Esophagus squamous epithelium (tissue), 5 donors: ENCODE measurements around the gene GTF3C1. TPM values are rescaled to one million over a fixed set of nuclear protein-coding genes. Genes with fewer than 3 reads are reported as not detected.

ENCODE experiments used
- DNase-seq: peaks from one replicate; lab custom pipeline; 2025; lab: John Stamatoyannopoulos, UW
- H3K27ac ChIP-seq, 4 donors: fragments of 200-600 bp; sonication (generic); one replicate each; pipeline ENCODE4 v1.5.1; 2016 to 2019; ENCODE audit warnings: mild to moderate bottlenecking in 1 of 4
- H3K27me3 ChIP-seq, 4 donors: fragments of 200-600 bp; sonication (generic); 1 replicate in 3 of 4; 2 replicates in 1 of 4; pipeline versions ENCODE4 v1.5.1 to v1.6.0; 2017 to 2021; ENCODE audit warnings: antibody characterized with exemption in 1 of 4
- H3K36me3 ChIP-seq, 3 donors: fragments of 200-600 bp; sonication (generic); one replicate each; pipeline ENCODE4 v1.5.1; 2016 to 2019
- H3K4me1 ChIP-seq, 3 donors: fragments of 200-600 bp; sonication (generic); one replicate each; pipeline ENCODE4 v1.5.1; 2017 to 2019
- H3K4me3 ChIP-seq, 4 donors: fragments of 200-600 bp; sonication (generic); 1 replicate in 3 of 4; 2 replicates in 1 of 4; pipeline ENCODE4 v1.5.1; 2016 to 2019; ENCODE audit warnings: mild to moderate bottlenecking in 2 of 4, moderate library complexity in 1 of 4
- H3K9me3 ChIP-seq, 3 donors: fragments of 200-600 bp; sonication (generic); one replicate each; pipeline ENCODE4 v1.5.1; 2016 to 2019
- CTCF ChIP-seq, 6 experiments: fragments of 450-650 bp in 4 of 6; fragments of 200-600 bp in 2 of 6; sonication (generic) in 2 of 6; IDR thresholded peaks; one replicate each; pipeline ENCODE4 v1.5.1; 2016 to 2019; ENCODE audit warnings: antibody characterized with exemption in 6 of 6, mild to moderate bottlenecking in 4 of 6, moderate library complexity in 4 of 6
- POLR2A ChIP-seq, 4 donors: fragments of 450-650 bp; IDR thresholded peaks; one replicate each; pipeline ENCODE4 v1.6.1; 2017; ENCODE audit warnings: antibody characterized with exemption in 4 of 4, mild to moderate bottlenecking in 4 of 4, moderate library complexity in 3 of 4
- WGBS, 2 donors: methylation state at CpG; one replicate each; pipeline ENCODE4 v1.1.5; 2018; 5-methylcytosine and 5-hydroxymethylcytosine counted together
- intact Hi-C: fragments of 100-400 bp; cut with DNase I; formaldehyde crosslinking; loops from one replicate; pipeline ENCODE4 v1.15.0; 2022
- total RNA-seq, 4 donors: library from RNA; depleted of rRNA; stranded (reverse); fragments of >200 nt; gene quantifications; one replicate each; pipeline ENCODE4 v1.1.0, GENCODE V29; 2016
- donor health status: DM: yes; HTN: yes; CAD: no.

Gene GTF3C1
- total RNA-seq, 4 donors from 2014 or later: 76.5 to 171 (median 84.9) TPM

- intact Hi-C loops: no loop called here
- H3K27me3 ChIP-seq: no peaks in the 10 kb centered on the region
- peaks cover 0 to 3% (median 0%) of the 10 kb centered on the region in 3 donors for H3K4me1 ChIP-seq
- H3K27ac ChIP-seq: no peak overlapping the region
- no peak for DNase-seq
- TF ChIP-seq POLR2A (IDR thresholded peaks at IDR 0.05) (no peak), CTCF (IDR thresholded peaks at IDR 0.05) (no peak)
- peaks cover 0 to 7% (median 0%) of the 10 kb centered on the region in 3 donors for H3K36me3 ChIP-seq
- WGBS, 2 donors: 68 to 73% methylated on average over 6 of the region's 6 CpGs
- H3K4me3 ChIP-seq: no peak overlapping the region
- no peaks in the 10 kb centered on the region for H3K9me3 ChIP-seq
Observed at GRCh38 chr16:27566417-27566816, 16.7 kb upstream of the GTF3C1 start.

- Histone ChIP-seq H3K27ac (no peak overlapping the region), H3K4me3 (no peak overlapping the region), H3K36me3 (peaks cover 0 to 7% (median 0%) of the 10 kb centered on the region in 3 donors), H3K27me3 (no peaks in the 10 kb centered on the region), H3K4me1 (peaks cover 0 to 14% (median 0%) of the 10 kb centered on the region in 3 donors), H3K9me3 (no peaks in the 10 kb centered on the region)
- 83 to 94% methylated on average over 5 of the region's 5 CpGs for WGBS, 2 donors
- TF ChIP-seq POLR2A (IDR thresholded peaks at IDR 0.05) (no peak), CTCF (IDR thresholded peaks at IDR 0.05) (no peak)
- DNase-seq: no peak
- intact Hi-C loops: no loop called here
Observed at GRCh38 chr16:27564224-27564623, 14.5 kb upstream of the GTF3C1 start.

GRCh38 chr16:27561216-27561615 lies 11.5 kb upstream of the GTF3C1 start:
- no peak for DNase-seq
- TF ChIP-seq POLR2A (IDR thresholded peaks at IDR 0.05) (no peak), CTCF (IDR thresholded peaks at IDR 0.05) (no peak)
- no peak overlapping the region for H3K27ac ChIP-seq
- H3K4me1 ChIP-seq: peaks cover 0 to 14% (median 0%) of the 10 kb centered on the region in 3 donors
- H3K4me3 ChIP-seq: no peak overlapping the region
- no peaks in the 10 kb centered on the region for H3K9me3 ChIP-seq
- 90 to 94% methylated on average over 6 to 7 of the region's 8 CpGs for WGBS, 2 donors
- intact Hi-C loops: no loop called here
- H3K27me3 ChIP-seq: no peaks in the 10 kb centered on the region
- peaks cover 0 to 13% (median 0%) of the 10 kb centered on the region in 3 donors for H3K36me3 ChIP-seq

- intact Hi-C loops: no loop called here
- peaks cover 0 to 14% (median 0%) of the 10 kb centered on the region in 3 donors for H3K4me1 ChIP-seq
- no peak overlapping the region for H3K27ac ChIP-seq
- WGBS, 2 donors: 73 to 80% methylated on average over 1 of the region's 1 CpG
- no peaks in the 10 kb centered on the region for H3K27me3 ChIP-seq
- no peak for TF ChIP-seq CTCF (IDR thresholded peaks at IDR 0.05)
- no peak for TF ChIP-seq POLR2A (IDR thresholded peaks at IDR 0.05)
- H3K4me3 ChIP-seq: no peak overlapping the region
- no peak for DNase-seq
- H3K9me3 ChIP-seq: no peaks in the 10 kb centered on the region
- peaks cover 0 to 13% (median 0%) of the 10 kb centered on the region in 3 donors for H3K36me3 ChIP-seq
Observed at GRCh38 chr16:27558932-27559331, 9.2 kb upstream of the GTF3C1 start.

DNA sequence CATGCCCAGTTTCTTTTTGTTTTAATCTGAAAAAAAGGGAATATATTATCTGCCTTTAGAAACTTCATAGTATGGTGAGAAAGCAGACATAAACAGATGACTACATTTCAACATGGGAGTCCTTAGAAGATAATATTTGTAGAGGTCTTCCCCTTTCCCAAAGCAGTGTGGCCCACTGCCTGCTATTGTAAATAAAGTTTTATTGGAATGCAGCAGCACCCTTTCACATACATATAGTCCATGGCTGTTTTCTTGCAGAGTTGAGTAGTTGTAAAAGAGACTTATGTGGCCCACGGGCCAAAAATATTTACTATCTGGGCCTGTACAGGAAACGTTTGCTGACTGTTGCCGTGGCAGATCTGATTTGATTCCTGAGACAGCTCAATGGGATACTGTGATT lies 8.7 kb upstream of the GTF3C1 start:
- DNase-seq: no peak
- Histone ChIP-seq H3K4me3 (no peak overlapping the region), H3K36me3 (peaks cover 0 to 13% (median 0%) of the 10 kb centered on the region in 3 donors), H3K9me3 (no peaks in the 10 kb centered on the region), H3K27me3 (no peaks in the 10 kb centered on the region), H3K27ac (no peak overlapping the region), H3K4me1 (peaks cover 0 to 14% (median 0%) of the 10 kb centered on the region in 3 donors)
- TF ChIP-seq CTCF (IDR thresholded peaks at IDR 0.05) (no peak), POLR2A (IDR thresholded peaks at IDR 0.05) (no peak)
- WGBS, 2 donors: 83 to 89% methylated on average over 3 of the region's 3 CpGs
- intact Hi-C loops: no loop called here
